ENCODE data around the gene SNX15.

The SNX15 gene

DNA sequence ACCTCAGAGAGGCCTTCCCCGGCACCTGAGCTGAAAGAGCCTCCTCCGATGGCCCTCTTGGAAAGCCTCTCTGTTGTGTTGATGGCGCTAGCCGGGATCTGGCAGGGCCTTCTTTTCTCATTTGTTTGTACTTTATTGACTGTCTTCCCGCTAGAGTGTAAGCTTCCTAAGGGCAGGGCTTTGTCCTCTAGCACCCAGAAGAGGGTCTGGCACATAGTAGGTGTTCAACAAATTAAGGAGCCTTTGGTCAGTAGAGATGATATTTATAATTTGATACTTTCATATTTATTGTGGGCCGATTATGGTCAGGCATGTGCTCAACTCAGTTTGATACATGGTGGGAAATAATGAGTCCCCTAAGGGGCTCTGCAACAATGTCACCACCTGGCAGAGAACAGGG is 9.3 kb upstream of the SNX15 start:
- no peak for DNase-seq

GRCh38 chr11:65019824-65020223 is 7.4 kb upstream of the SNX15 start:
- DNase-seq: no peak

DNA sequence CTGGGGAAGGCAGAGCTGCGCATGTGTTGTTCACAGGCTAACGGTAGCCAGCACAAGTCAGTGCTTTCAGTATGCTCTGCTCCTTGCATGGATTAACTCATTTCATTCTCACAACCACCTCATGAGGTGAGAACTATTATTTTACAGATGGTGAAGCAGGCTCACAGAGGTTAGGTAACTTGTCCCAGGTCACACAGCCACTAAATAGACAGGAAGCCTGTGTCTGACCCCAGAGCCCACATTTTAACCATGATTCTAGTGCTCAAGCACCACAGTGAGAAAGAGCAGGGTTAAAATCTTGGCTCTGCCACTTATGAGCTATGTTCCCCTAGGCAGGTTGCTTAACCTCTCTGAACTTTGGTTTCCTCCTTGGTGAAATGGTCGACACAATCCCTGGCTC is 6.2 kb upstream of the SNX15 start:
- DNase-seq: no peak

DNA sequence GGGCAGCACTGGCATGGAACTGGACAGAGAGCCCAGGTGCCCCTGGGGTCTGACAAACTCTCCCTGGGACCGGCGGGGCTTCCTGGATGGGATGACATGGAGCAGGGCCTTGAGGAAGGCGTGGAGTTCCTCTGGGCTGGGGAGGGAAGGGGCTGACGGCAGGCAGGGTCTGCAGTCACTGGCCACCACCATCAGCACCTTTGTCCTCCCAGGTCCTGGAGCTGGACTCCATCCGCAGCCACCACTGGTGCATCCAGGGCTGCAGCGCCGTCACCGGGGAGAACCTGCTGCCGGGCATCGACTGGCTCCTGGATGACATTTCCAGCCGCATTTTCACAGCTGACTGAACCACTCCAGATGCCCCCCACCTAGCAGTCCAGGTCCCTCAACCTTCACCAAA is 5.7 kb upstream of the SNX15 start:
- no peak for DNase-seq

GRCh38 chr11:65023502-65023901 is 3.7 kb upstream of the SNX15 start:
- DNase-seq: peak; percentile 60

DNA sequence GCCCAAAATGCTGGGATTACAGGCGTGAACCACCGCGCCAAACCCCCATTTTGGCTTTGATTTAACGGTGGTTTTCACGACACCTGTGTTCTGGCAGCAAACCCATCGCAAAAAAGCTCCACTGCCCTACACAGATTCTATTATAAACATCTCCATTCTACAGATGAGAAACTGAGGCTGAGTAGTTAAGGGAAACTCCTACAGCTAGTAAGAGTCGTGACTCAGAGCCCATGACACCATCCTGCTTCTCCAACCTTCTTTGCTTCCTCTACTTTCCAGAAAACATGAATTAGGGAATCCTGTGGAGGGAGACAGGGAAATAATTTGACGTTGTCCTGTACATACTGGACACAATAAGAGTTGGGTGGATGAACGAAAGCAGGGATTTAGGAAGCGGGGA is 429 bp upstream of the SNX15 start:
- DNase-seq: no peak

DNA sequence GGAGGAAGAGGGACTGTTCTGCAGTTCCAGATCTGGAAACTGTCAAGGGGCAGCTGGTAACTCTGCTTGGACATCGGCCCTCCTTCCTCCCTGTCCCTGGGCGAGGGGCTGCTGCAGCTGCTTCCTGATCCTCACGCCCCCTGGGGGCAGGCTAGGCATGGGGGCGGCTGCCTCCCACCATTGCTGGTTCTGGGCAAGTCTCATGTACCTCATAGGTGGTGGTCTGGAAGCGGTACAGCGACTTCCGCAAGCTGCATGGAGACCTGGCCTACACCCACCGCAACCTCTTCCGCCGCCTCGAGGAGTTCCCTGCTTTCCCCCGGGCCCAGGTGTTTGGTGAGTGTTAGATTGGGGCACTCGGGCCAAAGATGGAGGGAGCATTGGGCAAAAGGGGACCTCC is 5.0 kb downstream of the SNX15 start:
- DNase-seq: no peak

GRCh38 chr11:65034423-65034822 is 7.2 kb downstream of the SNX15 start:
- no peak for DNase-seq

- no peak for DNase-seq
Observed at GRCh38 chr11:65035579-65035978, 8.3 kb downstream of the SNX15 start.

- DNase-seq: no peak
Observed at GRCh38 chr11:65036931-65037330, 9.7 kb downstream of the SNX15 start.

- no peak for DNase-seq
Observed at GRCh38 chr11:65040520-65040846, 13.2 kb downstream of the SNX15 start.

GRCh38 chr11:65040847-65041622 is 13.8 kb downstream of the SNX15 start, which contains the start of gene SAC3D1:
Gene SAC3D1, plus strand, starts transcription at chr11:65041210. Its CDS starts 83 bp downstream, at chr11:65041293.
- peak; percentile 98 for DNase-seq

DNA sequence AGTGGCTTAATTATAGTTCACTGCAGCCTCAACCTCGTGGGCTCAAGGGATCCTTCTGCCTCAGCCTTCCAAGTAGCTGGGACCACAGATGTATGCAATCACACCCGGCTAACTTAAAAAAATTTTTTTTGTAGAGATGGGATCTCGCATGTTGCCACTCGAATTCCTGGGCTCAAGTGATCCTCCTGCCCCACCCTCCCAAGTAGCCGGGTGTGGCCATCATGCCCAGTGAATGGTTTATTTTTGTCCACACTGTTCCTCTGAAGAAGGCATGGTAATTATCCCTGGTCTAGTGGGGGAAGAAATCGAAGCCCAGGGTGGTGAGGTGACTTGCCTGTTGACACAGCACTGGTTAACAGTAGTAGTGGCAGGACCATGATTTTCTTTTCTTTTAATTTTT is 15.7 kb downstream of the SNX15 start:
- DNase-seq: peak; percentile 18

- DNase-seq: peak; percentile 25
Observed at GRCh38 chr11:65043881-65044501, 16.8 kb downstream of the SNX15 start.

DNA sequence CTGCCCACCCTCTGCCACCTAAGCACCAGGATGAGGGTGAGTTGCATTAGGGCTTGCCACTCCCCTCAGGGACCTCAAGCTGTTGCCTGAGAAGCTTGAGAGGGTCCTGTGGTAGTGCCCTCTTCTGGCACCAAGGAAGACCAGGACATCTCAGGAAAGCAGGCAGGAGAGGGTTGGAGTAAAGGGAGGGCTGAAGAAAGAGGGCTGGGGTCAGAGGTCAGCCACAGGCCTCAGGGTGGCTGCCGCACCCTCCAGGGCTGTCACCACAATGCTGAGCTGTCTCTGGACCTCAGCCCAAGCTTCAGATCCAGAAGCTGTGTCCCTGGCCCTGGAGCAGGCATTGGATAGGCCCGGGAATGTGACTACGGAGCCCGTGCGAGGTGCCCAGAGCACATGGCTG is 17.8 kb downstream of the SNX15 start:
- no peak for DNase-seq

GRCh38 chr11:65045728-65046127 is 18.5 kb downstream of the SNX15 start:
- no peak for DNase-seq

- DNase-seq: no peak
Observed at GRCh38 chr11:65047581-65048422, 20.6 kb downstream of the SNX15 start.

GRCh38 chr11:65051398-65051858 is 24.2 kb downstream of the SNX15 start:
- DNase-seq: no peak

GRCh38 chr11:65053827-65054508 is 26.7 kb downstream of the SNX15 start:
- no peak for DNase-seq

GRCh38 chr11:65055538-65055937 is 28.3 kb downstream of the SNX15 start:
- no peak for DNase-seq

DNA sequence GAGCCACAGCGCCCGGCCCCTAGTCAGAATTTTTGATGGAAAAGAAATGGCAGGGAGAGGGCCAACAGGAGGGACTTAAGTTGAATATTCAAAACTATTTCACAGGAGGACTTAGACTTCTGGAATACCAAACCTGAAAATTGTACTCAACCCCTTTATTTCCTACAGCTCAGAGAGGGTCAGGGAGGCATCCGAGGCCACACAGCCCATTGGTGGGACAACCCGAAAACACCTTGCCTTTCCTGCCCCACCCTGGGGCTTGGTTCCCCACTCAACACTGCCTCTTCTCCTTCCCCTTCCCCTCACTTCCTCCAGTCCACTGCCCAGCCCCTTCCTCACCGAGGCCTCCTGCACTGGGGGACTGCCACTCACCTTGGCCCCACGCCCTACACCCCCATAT is 29.8 kb downstream of the SNX15 start:
- DNase-seq: no peak

- DNase-seq: no peak
Observed at GRCh38 chr11:65057526-65057925, 30.3 kb downstream of the SNX15 start.

DNA sequence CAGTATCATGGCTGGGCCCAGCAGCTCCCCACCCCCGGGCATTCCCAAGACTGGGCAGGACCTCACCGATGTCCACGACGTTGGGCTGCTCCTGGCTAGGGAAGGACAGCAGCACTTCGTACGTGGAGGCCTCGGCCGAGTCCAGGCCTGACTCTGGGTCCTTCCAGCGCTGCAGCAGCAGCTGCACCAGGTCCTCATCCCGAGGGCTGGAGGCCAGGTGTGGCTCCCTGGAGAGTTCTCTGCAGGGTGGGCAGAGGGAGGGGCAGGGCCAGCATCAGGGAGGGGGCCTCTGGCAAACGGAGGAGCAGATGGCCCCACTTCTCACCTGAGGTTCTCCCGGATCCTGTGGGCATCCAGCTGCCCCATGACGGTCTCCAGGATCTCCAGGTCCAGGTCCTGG is 30.8 kb downstream of the SNX15 start:
- DNase-seq: no peak
